A549 (cell line): ENCODE data around the gene C17orf75.

Source experiments
- BHLHE40 ChIP-seq: IDR thresholded peaks from 2 replicates; pipeline ENCODE4 v1.6.1; 2012; ENCODE audit warnings: low read depth, low read length, inconsistent platforms
- EP300 ChIP-seq, 2 experiments: fragments of >200 bp; sonication (Bioruptor Twin); formaldehyde crosslinking; IDR thresholded peaks; 2 replicates in 1 of 2; 3 replicates in 1 of 2; pipeline ENCODE4 v1.6.1; 2016 to 2017
- ESRRA ChIP-seq: fragments of 150-350 bp; IDR thresholded peaks from 2 replicates; pipeline ENCODE4 v1.6.1; 2014; ENCODE audit warnings: mild to moderate bottlenecking, low read length, borderline replicate concordance
- JUN ChIP-seq, 2 experiments: fragments of >200 bp; sonication (Bioruptor Twin); formaldehyde crosslinking; IDR thresholded peaks; 2 replicates in 1 of 2; 3 replicates in 1 of 2; pipeline ENCODE4 v1.6.1; 2016 to 2017
- JUNB ChIP-seq: fragments of >200 bp; sonication (Bioruptor Twin); formaldehyde crosslinking; IDR thresholded peaks from 2 replicates; pipeline ENCODE4 v1.6.1; 2016
- MAX ChIP-seq: IDR thresholded peaks from 2 replicates; pipeline ENCODE4 v1.6.1; 2012
- MAZ ChIP-seq: fragments of 150-350 bp; IDR thresholded peaks from 2 replicates; pipeline ENCODE4 v1.6.1; 2014; ENCODE audit warnings: antibody characterized with exemption, low read depth, low read length, borderline replicate concordance
- POLR2A ChIP-seq: IDR thresholded peaks from 2 replicates; pipeline ENCODE4 v1.6.1; 2012; ENCODE audit warnings: mild to moderate bottlenecking, low read length
- RAD21 ChIP-seq, 2 experiments: fragments of >200 bp in 1 of 2; sonication (Bioruptor Twin) in 1 of 2; formaldehyde crosslinking in 1 of 2; IDR thresholded peaks in 1 of 2; conservative IDR thresholded peaks in 1 of 2; 2 replicates in 1 of 2; 3 replicates in 1 of 2; pipeline ENCODE4 v1.6.1; 2012 to 2018; ENCODE audit warnings: inconsistent platforms in 1 of 2
- RCOR1 ChIP-seq: fragments of 150-350 bp; IDR thresholded peaks from 2 replicates; pipeline ENCODE4 v1.6.1; 2014; ENCODE audit warnings: antibody characterized with exemption, low read length, low read depth
- RFX5 ChIP-seq: fragments of 450-650 bp; IDR thresholded peaks from 2 replicates; pipeline ENCODE4 v1.7.1; 2014; ENCODE audit warnings: antibody characterized with exemption, mild to moderate bottlenecking, moderate library complexity
- TFCP2L1 ChIP-seq: fragments of 250-450 bp; sonication (Bioruptor Pico); IDR thresholded peaks from 2 replicates; pipeline ENCODE4 v1.5.0; 2021; ENCODE audit warnings: mild to moderate bottlenecking
- ZSCAN20 ChIP-seq: fragments of 250-450 bp; sonication (Bioruptor Pico); IDR thresholded peaks from 2 replicates; pipeline ENCODE4 v1.8.0; 2022; ENCODE audit warnings: mild to moderate bottlenecking, moderate library complexity
- TF ChIP-seq, protein P1 (sequence below): fragments of >200 bp; sonication (Bioruptor Twin); formaldehyde crosslinking; IDR thresholded peaks from 3 replicates; pipeline ENCODE4 v1.5.1; 2016

DNA sequence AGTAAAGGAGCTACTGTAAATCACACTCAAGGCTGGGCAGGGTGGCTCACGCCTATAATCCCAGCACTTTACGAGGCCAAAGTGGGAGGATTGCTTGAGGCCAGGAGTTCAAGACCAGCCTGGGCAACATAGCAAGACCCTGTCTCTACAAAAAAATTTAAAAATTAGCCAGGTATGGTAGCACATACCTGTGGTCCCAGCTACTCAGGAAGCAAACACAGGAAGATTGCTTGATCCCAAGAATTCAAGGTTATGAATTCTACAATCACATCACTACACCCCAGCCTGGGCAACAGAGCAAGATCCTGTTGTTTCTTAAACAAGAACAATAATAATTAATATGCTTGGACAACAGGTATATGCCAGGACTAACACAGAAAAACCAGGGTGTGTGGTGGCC is 63.2 kb downstream of the C17orf75 start:
- TF ChIP-seq POLR2A, result no peak
- TF ChIP-seq, protein P1, sequence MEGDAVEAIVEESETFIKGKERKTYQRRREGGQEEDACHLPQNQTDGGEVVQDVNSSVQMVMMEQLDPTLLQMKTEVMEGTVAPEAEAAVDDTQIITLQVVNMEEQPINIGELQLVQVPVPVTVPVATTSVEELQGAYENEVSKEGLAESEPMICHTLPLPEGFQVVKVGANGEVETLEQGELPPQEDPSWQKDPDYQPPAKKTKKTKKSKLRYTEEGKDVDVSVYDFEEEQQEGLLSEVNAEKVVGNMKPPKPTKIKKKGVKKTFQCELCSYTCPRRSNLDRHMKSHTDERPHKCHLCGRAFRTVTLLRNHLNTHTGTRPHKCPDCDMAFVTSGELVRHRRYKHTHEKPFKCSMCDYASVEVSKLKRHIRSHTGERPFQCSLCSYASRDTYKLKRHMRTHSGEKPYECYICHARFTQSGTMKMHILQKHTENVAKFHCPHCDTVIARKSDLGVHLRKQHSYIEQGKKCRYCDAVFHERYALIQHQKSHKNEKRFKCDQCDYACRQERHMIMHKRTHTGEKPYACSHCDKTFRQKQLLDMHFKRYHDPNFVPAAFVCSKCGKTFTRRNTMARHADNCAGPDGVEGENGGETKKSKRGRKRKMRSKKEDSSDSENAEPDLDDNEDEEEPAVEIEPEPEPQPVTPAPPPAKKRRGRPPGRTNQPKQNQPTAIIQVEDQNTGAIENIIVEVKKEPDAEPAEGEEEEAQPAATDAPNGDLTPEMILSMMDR, result no peak
- TF ChIP-seq JUNB, result no peak
- no peak for TF ChIP-seq RFX5
- no peak for TF ChIP-seq JUN (IDR thresholded peaks at IDR 0.05)
- no peak for TF ChIP-seq ZSCAN20
- TF ChIP-seq TFCP2L1 (CRISPR knock-in tag), result no peak
- TF ChIP-seq ESRRA, result no peak
- TF ChIP-seq BHLHE40, result no peak
- TF ChIP-seq MAZ, result no peak
- no peak for TF ChIP-seq RAD21 (conservative IDR thresholded peaks at IDR 0.05 in 1 of 2, IDR thresholded peaks at IDR 0.05 in 1 of 2)
- no peak for TF ChIP-seq EP300 (IDR thresholded peaks at IDR 0.05)
- no peak for TF ChIP-seq MAX
- TF ChIP-seq RCOR1, result no peak
